OCI-LY3 (cell line): Measurements from ENCODE around the gene CCDC178.

Experiments
- EZH2phosphoT487 ChIP-seq: fragments of 200-600 bp; shearing (Covaris generic); IDR thresholded peaks from 2 replicates; pipeline ENCODE4 v1.6.1; 2018; ENCODE audit warnings: antibody characterized with exemption, mixed run types, low read depth
- TF ChIP-seq, protein P1 (sequence below): fragments of 200-600, 300-600 bp; sonication (generic); IDR thresholded peaks from 2 replicates; pipeline ENCODE4 v1.5.1; 2014; ENCODE audit warnings: antibody characterized with exemption, low read length, low read depth

DNA sequence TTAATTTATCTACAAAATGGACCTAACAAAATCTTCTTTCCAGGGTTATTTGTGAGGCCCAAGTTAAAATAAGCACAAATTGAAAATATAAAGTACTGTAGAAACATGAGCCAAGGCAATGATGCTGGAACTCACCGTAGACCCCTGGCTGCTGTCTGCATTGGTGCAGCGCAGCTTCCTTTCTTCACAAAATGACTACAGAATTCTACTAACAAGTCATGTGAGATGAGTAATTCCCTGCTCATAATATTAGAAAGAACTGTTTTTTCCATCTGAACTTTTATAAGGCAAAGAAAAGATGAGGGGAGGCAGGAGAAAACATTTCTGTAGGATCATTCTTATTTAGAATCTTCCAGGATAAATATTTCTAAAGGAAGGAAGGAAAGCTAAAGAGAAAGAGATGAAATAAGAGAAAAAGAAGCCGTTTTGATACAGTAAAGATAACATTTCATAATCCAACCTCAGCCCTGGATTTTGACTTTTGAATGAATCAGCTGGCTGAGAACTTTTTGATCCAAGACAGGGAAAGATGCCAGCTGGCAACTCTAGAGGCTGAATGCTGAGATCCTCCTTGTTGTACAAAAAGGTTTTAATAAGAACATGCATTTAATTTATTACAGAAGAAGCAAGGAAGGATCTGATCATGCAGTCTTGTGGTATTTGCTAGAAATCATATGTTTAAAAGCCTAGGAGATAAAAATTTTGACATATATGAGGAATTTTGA, 483.8 kb downstream of the CCDC178 start:
- TF ChIP-seq, protein P1, sequence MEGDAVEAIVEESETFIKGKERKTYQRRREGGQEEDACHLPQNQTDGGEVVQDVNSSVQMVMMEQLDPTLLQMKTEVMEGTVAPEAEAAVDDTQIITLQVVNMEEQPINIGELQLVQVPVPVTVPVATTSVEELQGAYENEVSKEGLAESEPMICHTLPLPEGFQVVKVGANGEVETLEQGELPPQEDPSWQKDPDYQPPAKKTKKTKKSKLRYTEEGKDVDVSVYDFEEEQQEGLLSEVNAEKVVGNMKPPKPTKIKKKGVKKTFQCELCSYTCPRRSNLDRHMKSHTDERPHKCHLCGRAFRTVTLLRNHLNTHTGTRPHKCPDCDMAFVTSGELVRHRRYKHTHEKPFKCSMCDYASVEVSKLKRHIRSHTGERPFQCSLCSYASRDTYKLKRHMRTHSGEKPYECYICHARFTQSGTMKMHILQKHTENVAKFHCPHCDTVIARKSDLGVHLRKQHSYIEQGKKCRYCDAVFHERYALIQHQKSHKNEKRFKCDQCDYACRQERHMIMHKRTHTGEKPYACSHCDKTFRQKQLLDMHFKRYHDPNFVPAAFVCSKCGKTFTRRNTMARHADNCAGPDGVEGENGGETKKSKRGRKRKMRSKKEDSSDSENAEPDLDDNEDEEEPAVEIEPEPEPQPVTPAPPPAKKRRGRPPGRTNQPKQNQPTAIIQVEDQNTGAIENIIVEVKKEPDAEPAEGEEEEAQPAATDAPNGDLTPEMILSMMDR = peak; percentile 24
- TF ChIP-seq EZH2phosphoT487 = no peak
